Astrocyte of the spinal cord (primary cell): ENCODE measurements around the gene SAMD4A.

Experiments
- DNase-seq: peaks from one replicate; pipeline ENCODE4 v3.0.0; 2011; ENCODE audit warnings: low read depth, low spot score
- H3K4me3 ChIP-seq: 2 replicates; pipeline ENCODE4 v1.5.1; 2011; ENCODE audit warnings: low read depth, mild to moderate bottlenecking, low read length, moderate library complexity
- CTCF ChIP-seq: IDR thresholded peaks from 2 replicates; pipeline ENCODE4 v1.5.1; 2012; ENCODE audit warnings: low read depth, mild to moderate bottlenecking, low read length, inconsistent platforms
- in situ Hi-C: cut with HindIII; loops from 2 replicates; pipeline ENCODE4 v1.10.0; 2017; ENCODE audit warnings: low sequenced_read_pairs

Gene SAMD4A

DNA sequence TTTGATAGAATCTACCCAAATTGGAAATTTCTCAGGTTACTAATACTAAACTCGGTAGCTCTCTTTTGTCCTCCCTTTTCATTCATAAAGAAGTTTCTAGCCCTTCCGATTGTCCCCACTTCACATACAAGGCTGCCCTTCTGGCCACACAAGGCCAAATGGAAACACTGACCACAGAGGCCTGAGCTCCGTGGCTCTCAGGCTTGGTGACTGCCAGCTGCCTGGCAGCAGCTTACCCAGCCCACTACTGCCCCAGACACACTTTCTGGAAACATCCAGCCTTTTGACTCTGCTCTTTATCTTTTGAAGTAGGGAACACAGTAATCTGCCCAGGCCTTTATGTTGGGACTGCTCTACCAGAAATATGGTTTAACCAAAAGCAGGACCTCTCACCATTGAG is 168.5 kb downstream of the SAMD4A start:
- H3K4me3 ChIP-seq = no peak overlapping the region
- in situ Hi-C loops = no loop called here
- no peak for DNase-seq
- no peak for TF ChIP-seq CTCF

GRCh38 chr14:54737132-54737711 is 170.3 kb downstream of the SAMD4A start:
- in situ Hi-C loops = no loop called here
- no peak for TF ChIP-seq CTCF
- H3K4me3 ChIP-seq = no peak overlapping the region
- peak; percentile 73 for DNase-seq

DNA sequence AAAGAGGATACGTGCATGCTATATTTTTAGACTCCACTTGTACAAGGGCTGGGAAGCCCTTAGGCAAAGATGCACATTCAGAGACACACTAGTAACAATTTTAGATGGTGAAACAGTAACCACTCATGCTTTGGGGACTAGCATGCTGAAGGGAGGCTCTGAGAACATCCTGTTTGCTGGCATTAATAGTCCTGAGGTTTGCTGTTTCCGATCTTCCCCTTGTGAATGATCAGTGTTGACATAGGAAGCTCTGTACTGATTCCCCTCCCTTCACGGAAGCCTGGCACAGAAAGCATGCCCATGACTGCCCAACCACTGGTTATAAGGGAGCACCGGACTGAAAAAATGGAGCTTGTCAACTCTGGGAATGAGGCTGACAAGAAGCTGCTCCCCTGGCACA is 171.1 kb downstream of the SAMD4A start:
- no peak for DNase-seq
- no peak for TF ChIP-seq CTCF
- H3K4me3 ChIP-seq = no peak overlapping the region
- in situ Hi-C loops = no loop called here

DNA sequence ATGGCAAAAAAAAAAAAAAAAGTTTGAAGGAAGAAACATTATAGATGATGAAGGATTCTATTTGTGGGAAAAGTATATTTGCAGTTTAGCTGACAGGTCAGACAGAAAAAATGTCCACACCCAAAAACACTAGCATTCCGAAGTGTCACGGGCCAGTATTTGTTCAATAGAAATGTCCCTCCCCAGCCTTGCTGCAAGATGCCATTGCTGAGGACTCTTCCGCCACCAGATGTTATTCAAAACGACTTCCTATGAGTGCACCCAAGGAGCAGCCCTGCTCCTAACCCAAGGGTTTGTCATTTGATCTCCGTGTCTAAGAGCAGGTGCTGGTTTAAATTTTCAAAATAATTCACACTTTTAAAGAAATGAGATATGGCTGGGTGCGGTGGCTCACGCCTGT is 172.6 kb downstream of the SAMD4A start:
- no peak overlapping the region for H3K4me3 ChIP-seq
- no peak for TF ChIP-seq CTCF
- in situ Hi-C loops = no loop called here
- DNase-seq = no peak

DNA sequence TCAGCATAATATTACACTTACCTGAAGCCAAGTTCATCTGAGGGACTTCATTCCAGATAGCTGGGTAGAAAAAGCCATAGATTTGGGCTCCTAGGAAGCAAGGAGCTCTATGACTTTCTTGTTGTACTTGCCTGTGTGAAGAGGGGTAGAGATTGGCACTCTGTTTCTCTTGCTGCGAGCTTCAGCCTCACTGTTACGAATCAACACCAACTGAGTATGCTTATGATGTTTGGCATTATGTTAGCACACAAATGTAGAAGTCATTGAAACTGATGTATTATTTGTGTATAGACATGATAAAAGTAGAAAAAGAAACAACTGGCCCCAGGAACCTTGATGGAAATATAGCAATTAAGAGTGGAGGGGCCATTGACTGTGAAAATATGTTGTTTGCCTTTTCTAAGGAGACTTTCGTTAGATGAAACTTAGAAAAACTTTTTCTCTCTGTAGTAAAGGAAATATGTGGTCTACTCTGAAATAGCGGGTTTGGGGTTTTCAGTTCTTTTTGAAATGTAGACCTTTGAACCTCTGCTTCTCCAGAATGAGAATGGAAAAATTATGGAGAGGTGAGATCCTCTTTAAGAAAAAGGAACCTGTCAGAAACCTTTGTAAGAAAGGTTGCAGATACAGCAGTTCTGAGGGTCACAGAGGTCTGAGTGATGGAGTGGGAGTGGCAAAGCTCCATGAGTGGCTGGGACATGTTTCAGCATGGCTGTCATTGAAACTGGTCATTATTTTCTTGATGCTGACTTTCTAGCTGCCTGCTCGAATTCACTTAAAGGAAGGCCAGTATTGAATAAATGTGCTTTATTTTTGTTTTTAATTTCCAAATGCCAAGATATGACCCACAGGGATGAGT is 175.8 kb downstream of the SAMD4A start:
- no peak for DNase-seq
- no peak overlapping the region for H3K4me3 ChIP-seq
- in situ Hi-C loops = no loop called here
- TF ChIP-seq CTCF = no peak

DNA sequence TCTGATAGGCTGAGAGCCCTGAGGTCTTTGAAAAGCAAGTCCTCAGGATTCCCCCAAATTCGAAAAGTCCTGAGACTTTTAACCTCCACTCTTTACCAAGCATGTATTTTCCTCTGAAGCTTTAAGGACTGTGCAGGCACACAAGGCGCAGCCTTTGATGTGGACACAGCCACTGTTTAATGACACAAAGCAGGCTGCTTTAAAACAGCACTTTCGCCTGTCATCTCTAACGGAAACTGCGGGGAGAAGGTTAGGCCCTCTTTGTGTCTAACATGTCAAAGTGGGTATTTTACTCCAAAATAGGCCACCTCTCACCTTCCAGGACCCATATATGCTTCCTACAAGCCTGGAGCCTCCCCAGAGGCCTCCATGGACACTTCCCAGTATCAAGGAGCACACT is 176.5 kb downstream of the SAMD4A start:
- no peak overlapping the region for H3K4me3 ChIP-seq
- in situ Hi-C loops = no loop called here
- no peak for TF ChIP-seq CTCF
- no peak for DNase-seq
